HepG2 (cell line): ENCODE data around the gene MRNIP. TPM values are rescaled to one million over a fixed set of nuclear protein-coding genes. Genes with fewer than 3 reads are reported as not detected.
A peak's percentile ranks its signal among the peaks of the same experiment; 100 is the strongest.

Experiments used
- EP300 ChIP-seq, 3 experiments: sonication (generic) in 1 of 3; formaldehyde crosslinking in 1 of 3; IDR thresholded peaks; 2 replicates each; pipeline versions ENCODE4 v1.5.1 to v1.6.1; 2011 to 2020; ENCODE audit warnings: low read depth in 2 of 3, low read length in 2 of 3, borderline replicate concordance in 1 of 3, improper control_type of control experiment in 1 of 3, mild to moderate bottlenecking in 1 of 3, missing genetic modification reagents in 1 of 3, moderate library complexity in 1 of 3
- ESRRA ChIP-seq: sonication (generic); formaldehyde crosslinking; IDR thresholded peaks from 2 replicates; pipeline ENCODE4 v1.5.1; 2020; ENCODE audit warnings: mild to moderate bottlenecking, low read depth, missing genetic modification reagents
- HNRNPH1 ChIP-seq: fragments of 200-400 bp; formaldehyde crosslinking; optimal IDR thresholded peaks from 2 replicates; pipeline ENCODE3; 2017; ENCODE audit warnings: mild to moderate bottlenecking, low read depth, low read length
- ISL2 ChIP-seq: sonication (generic); formaldehyde crosslinking; IDR thresholded peaks from 2 replicates; pipeline ENCODE4 v1.5.0; 2020; ENCODE audit warnings: missing genetic modification reagents
- PHB2 ChIP-seq: fragments of 450-650 bp; IDR thresholded peaks from 2 replicates; pipeline ENCODE4 v1.6.1; 2018; ENCODE audit not compliant: partially characterized antibody
- RBAK ChIP-seq: sonication (generic); formaldehyde crosslinking; IDR thresholded peaks from 2 replicates; pipeline ENCODE4 v1.5.1; 2020; ENCODE audit warnings: mild to moderate bottlenecking, missing genetic modification reagents
- ZNF18 ChIP-seq: sonication (generic); formaldehyde crosslinking; IDR thresholded peaks from 2 replicates; pipeline ENCODE4 v1.8.0; 2022; ENCODE audit warnings: mild to moderate bottlenecking, missing genetic modification reagents; ENCODE audit not compliant: insufficient replicate concordance
- ZNF280B ChIP-seq: sonication (generic); formaldehyde crosslinking; IDR thresholded peaks from 2 replicates; pipeline ENCODE4 v1.5.0; 2020; ENCODE audit warnings: missing genetic modification reagents, mild to moderate bottlenecking, borderline replicate concordance
- ZNF589 ChIP-seq: sonication (generic); formaldehyde crosslinking; conservative IDR thresholded peaks from 2 replicates; pipeline ENCODE4 v1.8.0; 2022; ENCODE audit warnings: mild to moderate bottlenecking, moderate library complexity, missing genetic modification reagents
- ZNF768 ChIP-seq: sonication (generic); formaldehyde crosslinking; IDR thresholded peaks from 2 replicates; pipeline ENCODE4 v1.4.0; 2020; ENCODE audit warnings: missing genetic modification reagents
- ZXDC ChIP-seq: sonication (generic); formaldehyde crosslinking; IDR thresholded peaks from 2 replicates; pipeline ENCODE4 v1.5.0; 2020; ENCODE audit warnings: mild to moderate bottlenecking, missing genetic modification reagents
- polyA plus RNA-seq, 8 experiments: library from polyadenylated mRNA; depleted of rRNA in 3 of 8; stranded (reverse) in 7 of 8; unstranded in 1 of 8; fragments of >200 nt; fragmentation: Illumina TruSeq in 4 of 8; extraction: Trizol in 4 of 8; gene quantifications; 2 replicates each; pipeline versions ENCODE4 v1.2.1 to v1.2.3, GENCODE V29; 2011 to 2016; ENCODE audit warnings: low read depth in 4 of 8, missing spikeins in 1 of 8, mixed read lengths in 1 of 8; ENCODE audit not compliant: insufficient read depth in 1 of 8
- total RNA-seq, 5 experiments: library from RNA; depleted of rRNA; stranded (reverse); fragments of >200 nt; fragmentation: Illumina TruSeq; extraction: Trizol; gene quantifications; 2 replicates each; pipeline ENCODE4 v1.2.3, GENCODE V29; 2016; ENCODE audit warnings: low read depth in 1 of 5
- TF ChIP-seq, protein P1 (sequence below): IDR thresholded peaks from 2 replicates; pipeline ENCODE4 v1.6.1; 2016; ENCODE audit warnings: low read depth, missing genetic modification reagents, missing compliant biosample characterization
- TF ChIP-seq, protein P2 (sequence below): sonication (generic); formaldehyde crosslinking; IDR thresholded peaks from 2 replicates; pipeline ENCODE4 v1.4.0; 2020; ENCODE audit warnings: missing genetic modification reagents

MRNIP gene
- total and polyA plus RNA-seq, 2 of the 13 experiments (the other 11 are each of a cell fraction or from before 2014, with no cell fraction given): 15.5 to 34.1 TPM

- TF ChIP-seq ZNF280B (CRISPR knock-in tag) (peak; percentile 16; the same call in 1 of the 2 replicates), RBAK (CRISPR knock-in tag) (no peak), EP300 (IDR thresholded peaks at IDR 0.05; ENCODE audit: low read depth in 2 of 2, low read length in 2 of 2) (no peak; a peak in 2 of 4 replicates), EP300 (CRISPR knock-in tag; IDR thresholded peaks at IDR 0.05; ENCODE audit: borderline replicate concordance) (0 out of 2 replicates have a peak, but pooled peaks have one; percentile 22), ZNF18 (CRISPR knock-in tag) (peak; percentile 18), ZNF768 (CRISPR knock-in tag) (peak; percentile 66), ZXDC (peak; percentile 74), ISL2 (0 out of 2 replicates have a peak, but pooled peaks have one; percentile 31), PHB2 (no peak), ESRRA (CRISPR knock-in tag) (no peak), HNRNPH1 (no peak), ZNF589 (CRISPR knock-in tag) (no peak)
- TF ChIP-seq, protein P1, sequence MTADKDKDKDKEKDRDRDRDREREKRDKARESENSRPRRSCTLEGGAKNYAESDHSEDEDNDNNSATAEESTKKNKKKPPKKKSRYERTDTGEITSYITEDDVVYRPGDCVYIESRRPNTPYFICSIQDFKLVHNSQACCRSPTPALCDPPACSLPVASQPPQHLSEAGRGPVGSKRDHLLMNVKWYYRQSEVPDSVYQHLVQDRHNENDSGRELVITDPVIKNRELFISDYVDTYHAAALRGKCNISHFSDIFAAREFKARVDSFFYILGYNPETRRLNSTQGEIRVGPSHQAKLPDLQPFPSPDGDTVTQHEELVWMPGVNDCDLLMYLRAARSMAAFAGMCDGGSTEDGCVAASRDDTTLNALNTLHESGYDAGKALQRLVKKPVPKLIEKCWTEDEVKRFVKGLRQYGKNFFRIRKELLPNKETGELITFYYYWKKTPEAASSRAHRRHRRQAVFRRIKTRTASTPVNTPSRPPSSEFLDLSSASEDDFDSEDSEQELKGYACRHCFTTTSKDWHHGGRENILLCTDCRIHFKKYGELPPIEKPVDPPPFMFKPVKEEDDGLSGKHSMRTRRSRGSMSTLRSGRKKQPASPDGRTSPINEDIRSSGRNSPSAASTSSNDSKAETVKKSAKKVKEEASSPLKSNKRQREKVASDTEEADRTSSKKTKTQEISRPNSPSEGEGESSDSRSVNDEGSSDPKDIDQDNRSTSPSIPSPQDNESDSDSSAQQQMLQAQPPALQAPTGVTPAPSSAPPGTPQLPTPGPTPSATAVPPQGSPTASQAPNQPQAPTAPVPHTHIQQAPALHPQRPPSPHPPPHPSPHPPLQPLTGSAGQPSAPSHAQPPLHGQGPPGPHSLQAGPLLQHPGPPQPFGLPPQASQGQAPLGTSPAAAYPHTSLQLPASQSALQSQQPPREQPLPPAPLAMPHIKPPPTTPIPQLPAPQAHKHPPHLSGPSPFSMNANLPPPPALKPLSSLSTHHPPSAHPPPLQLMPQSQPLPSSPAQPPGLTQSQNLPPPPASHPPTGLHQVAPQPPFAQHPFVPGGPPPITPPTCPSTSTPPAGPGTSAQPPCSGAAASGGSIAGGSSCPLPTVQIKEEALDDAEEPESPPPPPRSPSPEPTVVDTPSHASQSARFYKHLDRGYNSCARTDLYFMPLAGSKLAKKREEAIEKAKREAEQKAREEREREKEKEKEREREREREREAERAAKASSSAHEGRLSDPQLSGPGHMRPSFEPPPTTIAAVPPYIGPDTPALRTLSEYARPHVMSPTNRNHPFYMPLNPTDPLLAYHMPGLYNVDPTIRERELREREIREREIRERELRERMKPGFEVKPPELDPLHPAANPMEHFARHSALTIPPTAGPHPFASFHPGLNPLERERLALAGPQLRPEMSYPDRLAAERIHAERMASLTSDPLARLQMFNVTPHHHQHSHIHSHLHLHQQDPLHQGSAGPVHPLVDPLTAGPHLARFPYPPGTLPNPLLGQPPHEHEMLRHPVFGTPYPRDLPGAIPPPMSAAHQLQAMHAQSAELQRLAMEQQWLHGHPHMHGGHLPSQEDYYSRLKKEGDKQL: no peak
- TF ChIP-seq, protein P2, sequence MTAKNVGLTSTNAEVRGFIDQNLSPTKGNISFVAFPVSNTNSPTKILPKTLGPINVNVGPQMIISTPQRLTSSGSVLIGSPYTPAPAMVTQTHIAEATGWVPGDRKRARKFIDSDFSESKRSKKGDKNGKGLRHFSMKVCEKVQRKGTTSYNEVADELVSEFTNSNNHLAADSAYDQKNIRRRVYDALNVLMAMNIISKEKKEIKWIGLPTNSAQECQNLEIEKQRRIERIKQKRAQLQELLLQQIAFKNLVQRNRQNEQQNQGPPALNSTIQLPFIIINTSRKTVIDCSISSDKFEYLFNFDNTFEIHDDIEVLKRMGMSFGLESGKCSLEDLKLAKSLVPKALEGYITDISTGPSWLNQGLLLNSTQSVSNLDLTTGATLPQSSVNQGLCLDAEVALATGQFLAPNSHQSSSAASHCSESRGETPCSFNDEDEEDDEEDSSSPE (CRISPR knock-in tag): peak; percentile 62
These were observed 37.9 kb downstream of the MRNIP start, which contains the start of gene SQSTM1 (continued) for GRCh38 chr5:179820483-179821297.
